Neutrophil (primary cell): ENCODE data around the gene CAMTA1.

Experiments used
- H3K27ac ChIP-seq: fragments of 200-600 bp; sonication (generic); 2 replicates; pipeline ENCODE4 v1.5.1; 2016; ENCODE audit warnings: mild to moderate bottlenecking, moderate library complexity
- H3K27me3 ChIP-seq: fragments of 200-600 bp; sonication (generic); 2 replicates; pipeline ENCODE4 v1.6.0; 2016; ENCODE audit warnings: mild to moderate bottlenecking
- H3K36me3 ChIP-seq: fragments of 200-600 bp; sonication (generic); 2 replicates; pipeline ENCODE4 v1.5.1; 2017
- H3K4me1 ChIP-seq, 2 experiments: fragments of 200-600 bp in 1 of 2; sonication (generic) in 1 of 2; 1 replicate in 1 of 2; 2 replicates in 1 of 2; pipeline versions ENCODE4 v1.5.1 to v1.6.1; 2013 to 2016; ENCODE audit warnings: low read depth in 1 of 2, low read length in 1 of 2, mild to moderate bottlenecking in 1 of 2, moderate library complexity in 1 of 2; ENCODE audit not compliant: control insufficient read depth in 1 of 2, insufficient read depth in 1 of 2
- H3K4me3 ChIP-seq, 2 experiments: fragments of 200-600 bp in 1 of 2; sonication (generic) in 1 of 2; 1 replicate in 1 of 2; 2 replicates in 1 of 2; pipeline ENCODE4 v1.5.1; 2013 to 2016; ENCODE audit warnings: low read depth in 1 of 2, low read length in 1 of 2, mild to moderate bottlenecking in 1 of 2, moderate library complexity in 1 of 2
- H3K9me3 ChIP-seq: fragments of 200-600 bp; sonication (generic); 2 replicates; pipeline ENCODE4 v1.5.1; 2016
- TF ChIP-seq, protein P1 (sequence below): fragments of 200-600 bp; sonication (generic); IDR thresholded peaks from 2 replicates; pipeline ENCODE4 v1.5.1; 2016; ENCODE audit warnings: antibody characterized with exemption

CAMTA1 gene

DNA sequence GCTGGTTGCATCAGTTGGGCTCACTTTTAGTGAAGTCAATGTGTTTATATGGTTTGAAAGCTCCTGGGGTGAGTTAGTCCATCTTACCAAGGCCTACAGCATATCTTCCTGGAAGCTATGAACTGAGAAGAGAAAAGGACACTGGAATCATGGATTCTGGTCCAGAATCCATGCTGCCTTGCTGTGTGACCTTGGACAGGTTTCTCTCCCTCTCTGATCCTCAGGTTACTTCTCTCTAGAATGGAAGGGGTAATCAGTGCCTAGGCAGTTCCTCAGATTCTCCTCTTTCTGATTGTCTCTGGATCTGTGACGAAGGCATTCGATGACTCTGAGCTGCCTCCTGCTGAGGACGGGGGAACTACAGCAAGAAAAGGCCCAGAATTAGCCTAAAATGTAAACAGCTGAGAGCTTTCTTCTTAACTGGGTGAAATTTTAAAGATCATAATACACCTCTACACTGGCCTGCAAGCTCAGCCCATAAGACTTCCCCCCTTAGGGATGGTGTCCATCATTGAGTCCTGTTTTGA is 560.9 kb downstream of the CAMTA1 start:
- TF ChIP-seq, protein P1, sequence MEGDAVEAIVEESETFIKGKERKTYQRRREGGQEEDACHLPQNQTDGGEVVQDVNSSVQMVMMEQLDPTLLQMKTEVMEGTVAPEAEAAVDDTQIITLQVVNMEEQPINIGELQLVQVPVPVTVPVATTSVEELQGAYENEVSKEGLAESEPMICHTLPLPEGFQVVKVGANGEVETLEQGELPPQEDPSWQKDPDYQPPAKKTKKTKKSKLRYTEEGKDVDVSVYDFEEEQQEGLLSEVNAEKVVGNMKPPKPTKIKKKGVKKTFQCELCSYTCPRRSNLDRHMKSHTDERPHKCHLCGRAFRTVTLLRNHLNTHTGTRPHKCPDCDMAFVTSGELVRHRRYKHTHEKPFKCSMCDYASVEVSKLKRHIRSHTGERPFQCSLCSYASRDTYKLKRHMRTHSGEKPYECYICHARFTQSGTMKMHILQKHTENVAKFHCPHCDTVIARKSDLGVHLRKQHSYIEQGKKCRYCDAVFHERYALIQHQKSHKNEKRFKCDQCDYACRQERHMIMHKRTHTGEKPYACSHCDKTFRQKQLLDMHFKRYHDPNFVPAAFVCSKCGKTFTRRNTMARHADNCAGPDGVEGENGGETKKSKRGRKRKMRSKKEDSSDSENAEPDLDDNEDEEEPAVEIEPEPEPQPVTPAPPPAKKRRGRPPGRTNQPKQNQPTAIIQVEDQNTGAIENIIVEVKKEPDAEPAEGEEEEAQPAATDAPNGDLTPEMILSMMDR, result no peak
- no peaks in the 10 kb centered on the region for H3K9me3 ChIP-seq
- H3K27me3 ChIP-seq, result no peaks in the 10 kb centered on the region
- no peaks in the 10 kb centered on the region for H3K4me1 ChIP-seq
- H3K27ac ChIP-seq, result no peak overlapping the region
- no peaks in the 10 kb centered on the region for H3K36me3 ChIP-seq
- no peak overlapping the region for H3K4me3 ChIP-seq

DNA sequence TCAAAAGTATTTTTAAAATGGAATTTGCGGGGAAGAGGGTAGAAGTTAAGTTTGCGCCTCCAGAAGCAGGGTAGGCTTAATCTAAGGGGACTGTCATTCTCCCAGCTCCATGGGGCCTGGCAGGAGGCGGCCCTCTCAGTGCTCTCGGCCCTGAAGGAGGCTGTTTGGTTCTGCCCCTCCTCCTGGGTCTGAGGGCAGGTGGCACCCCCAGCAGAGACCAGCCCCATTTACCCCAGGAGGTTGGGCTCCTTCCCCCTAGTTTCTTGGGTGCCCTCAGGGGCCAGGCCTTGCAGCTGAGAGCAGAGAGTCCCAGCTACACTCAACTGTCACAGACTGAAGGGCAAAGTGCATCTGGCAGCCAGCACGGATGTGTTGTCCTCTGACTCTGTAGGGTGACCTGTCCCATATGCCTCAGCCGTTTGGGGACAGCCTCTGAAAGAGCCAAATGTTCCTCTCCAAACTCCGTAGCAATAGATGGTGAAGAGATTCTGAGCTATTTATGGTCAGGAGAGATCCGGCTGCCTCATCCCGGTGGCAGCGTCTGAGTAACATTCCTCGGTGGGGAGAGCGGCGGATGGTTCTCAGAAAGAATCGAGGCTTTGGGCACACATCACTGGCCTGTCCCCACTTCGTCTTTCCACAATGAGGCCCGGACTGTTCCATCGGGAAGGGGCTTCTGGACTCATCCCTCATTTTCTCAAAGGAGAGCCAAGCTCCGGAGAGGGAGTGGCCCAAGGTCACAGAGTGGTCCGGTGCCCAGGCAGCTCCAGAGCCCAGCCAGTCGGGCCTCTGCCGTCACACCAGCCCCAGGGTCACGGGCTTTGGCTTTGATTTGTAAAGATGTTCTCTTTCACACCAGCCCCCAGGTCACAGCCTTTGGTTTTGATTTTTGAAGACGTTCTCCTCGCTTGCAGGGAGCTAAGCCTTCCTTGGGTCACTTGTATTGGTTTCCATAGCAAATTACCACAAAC is 561.6 kb downstream of the CAMTA1 start:
- H3K4me3 ChIP-seq, result no peak overlapping the region
- no peaks in the 10 kb centered on the region for H3K9me3 ChIP-seq
- H3K4me1 ChIP-seq, result no peaks in the 10 kb centered on the region
- H3K27me3 ChIP-seq, result no peaks in the 10 kb centered on the region
- TF ChIP-seq, protein P1, result no peak
- H3K27ac ChIP-seq, result no peak overlapping the region
- no peaks in the 10 kb centered on the region for H3K36me3 ChIP-seq

DNA sequence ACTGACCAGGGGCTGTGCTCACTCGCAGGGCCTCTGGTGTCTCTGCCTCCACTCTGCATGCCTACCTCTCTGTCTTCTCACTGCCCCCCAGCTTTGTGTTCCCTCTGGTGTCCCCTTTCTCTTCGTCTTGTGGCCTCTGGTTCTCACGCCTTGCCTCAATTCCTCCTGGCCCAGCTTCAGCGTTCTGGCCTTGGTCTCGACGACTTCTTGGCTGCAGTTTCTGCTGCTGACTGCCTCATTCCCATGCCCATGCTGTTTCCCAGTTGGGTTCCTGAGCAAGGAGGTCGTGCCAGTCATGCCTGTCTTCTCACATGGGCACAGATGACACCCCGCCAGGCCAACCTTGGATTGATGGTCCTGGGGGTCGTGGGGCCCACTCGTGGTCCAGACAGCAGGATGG is 562.8 kb downstream of the CAMTA1 start:
- Histone ChIP-seq H3K9me3 (no peaks in the 10 kb centered on the region), H3K27me3 (no peaks in the 10 kb centered on the region), H3K4me3 (no peak overlapping the region), H3K4me1 (no peaks in the 10 kb centered on the region), H3K27ac (no peak overlapping the region), H3K36me3 (no peaks in the 10 kb centered on the region)
- TF ChIP-seq, protein P1, result no peak

DNA sequence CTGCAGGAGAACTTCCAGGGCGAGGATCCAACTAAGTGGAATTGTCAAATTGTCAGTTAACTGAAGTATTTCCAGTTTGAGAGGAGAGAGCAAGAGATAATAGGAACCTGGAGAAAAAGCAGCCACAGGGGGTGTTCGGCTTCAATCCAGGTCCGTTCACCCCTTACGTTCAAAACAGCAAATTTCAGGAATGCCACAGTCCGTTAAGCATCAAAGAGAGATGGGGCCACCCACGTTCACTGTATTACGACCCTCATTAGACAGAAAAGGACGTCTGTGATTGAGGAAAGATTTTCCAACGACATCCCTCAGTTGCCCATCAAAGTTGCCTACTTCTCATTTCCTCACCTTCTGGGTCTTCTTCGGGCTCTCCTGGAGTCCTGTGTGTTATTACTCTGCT is 563.3 kb downstream of the CAMTA1 start:
- Histone ChIP-seq H3K9me3 (no peaks in the 10 kb centered on the region), H3K4me3 (no peak overlapping the region), H3K27ac (no peak overlapping the region), H3K36me3 (no peaks in the 10 kb centered on the region), H3K27me3 (no peaks in the 10 kb centered on the region), H3K4me1 (no peaks in the 10 kb centered on the region)
- TF ChIP-seq, protein P1, result no peak

DNA sequence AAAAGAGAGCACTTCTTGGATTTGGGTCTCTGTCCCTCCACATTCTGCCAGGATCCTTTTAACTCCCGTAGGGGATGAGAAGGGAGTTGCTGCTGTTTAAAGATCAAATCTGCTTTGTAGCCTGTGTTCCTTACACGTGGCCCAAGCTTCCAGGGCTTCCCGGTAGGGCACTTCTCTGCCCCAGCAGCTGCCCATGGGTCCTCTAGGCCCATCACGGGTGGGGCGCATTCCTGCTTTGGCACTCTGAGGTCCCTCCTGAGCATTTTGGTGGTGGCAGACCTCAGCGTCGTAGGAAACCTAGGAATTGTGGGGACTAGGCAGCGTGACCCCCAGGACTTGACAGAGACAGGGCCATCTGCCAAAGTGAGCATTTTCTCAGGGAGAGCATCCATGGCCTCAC is 565.5 kb downstream of the CAMTA1 start:
- Histone ChIP-seq H3K4me1 (no peaks in the 10 kb centered on the region), H3K27me3 (no peaks in the 10 kb centered on the region), H3K9me3 (no peaks in the 10 kb centered on the region), H3K36me3 (no peaks in the 10 kb centered on the region), H3K27ac (no peak overlapping the region), H3K4me3 (no peak overlapping the region)
- TF ChIP-seq, protein P1, result no peak
